ENCODE results near the gene BEND5. TPM values are rescaled to one million over a fixed set of nuclear protein-coding genes. Genes with fewer than 3 reads are reported as not detected.

Gene BEND5
- total and polyA plus RNA-seq, 2 of the 8 experiments (the other 6 are each of a cell fraction or from before 2014, with no cell fraction given) = 3.8 to 7.5 TPM

DNA sequence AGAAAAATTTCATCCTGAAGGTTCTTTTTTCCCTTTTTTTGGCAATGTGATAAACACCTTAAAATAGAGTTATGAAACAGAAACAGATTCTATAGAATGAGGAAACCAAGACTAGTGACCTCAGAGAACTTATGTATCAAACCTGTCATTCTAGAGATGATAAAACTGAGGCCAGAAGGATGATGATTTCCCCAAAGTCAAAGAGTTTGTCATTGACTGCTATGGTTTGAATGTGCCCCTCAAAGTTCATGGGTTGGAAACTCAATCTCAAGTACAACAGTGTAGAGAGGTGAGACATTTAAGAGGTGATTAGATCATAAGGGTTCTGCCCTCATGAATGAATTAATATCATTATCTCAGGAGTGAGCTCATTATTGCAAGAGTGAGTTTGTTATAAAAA is 13.7 kb upstream of the BEND5 start:
- no peak overlapping the region for H2AFZ ChIP-seq (ENCODE audit: low read length)
- H3K4me3 ChIP-seq (ENCODE audit: extremely low read depth in 1 of 4, insufficient read depth in 2 of 4, low read depth in 3 of 4, low read length in 4 of 4) = no peak overlapping the region
- H3K14ac ChIP-seq (ENCODE audit: insufficient read length) = no peak overlapping the region
- no peaks in the 10 kb centered on the region; a peak in 1 of 7 replicates for H3K4me1 ChIP-seq (replicated peaks in 1 of 4; ENCODE audit: control insufficient read depth in 3 of 4, insufficient read depth in 4 of 4, low read length in 3 of 4)
- no peak overlapping the region for H2BK5ac ChIP-seq (ENCODE audit: low read depth, low read length)
- H3K79me1 ChIP-seq (ENCODE audit: low read depth, low read length) = no peaks in the 10 kb centered on the region; the same call in 1 of the 2 replicates
- no peak overlapping the region for H4K8ac ChIP-seq (ENCODE audit: extremely low read depth, insufficient read depth, low read length)
- ChIA-PET CTCF (ENCODE audit: partially characterized antibody) (interaction anchor here (1.2 to 2.0 kb wide), 2 partner anchors 11 to 113 kb away, joined by 3 to 6 read pairs; no protein-coding TSS in a partner anchor), POLR2A (ENCODE audit: partially characterized antibody) (no interaction called here)
- H2BK20ac ChIP-seq (ENCODE audit: low read length) = no peak overlapping the region
- no peak overlapping the region for H3K4me2 ChIP-seq (ENCODE audit: insufficient read depth in 1 of 2, low read depth in 2 of 2, low read length in 2 of 2)
- no peak overlapping the region for H3K27ac ChIP-seq (ENCODE audit: low read depth, low read length)
- DNase-seq (ENCODE audit: low read depth in 1 of 2, low spot score in 2 of 2) (no peak), FAIRE-seq (no peak)
- no peak overlapping the region for H2BK12ac ChIP-seq (ENCODE audit: low read depth, low read length)
- H4K20me1 ChIP-seq (replicated peaks in 1 of 2; ENCODE audit: control insufficient read depth in 1 of 2, insufficient read depth in 2 of 2, low read length in 2 of 2) = no peaks in the 10 kb centered on the region
- TF ChIP-seq RAD21 (IDR thresholded peaks at IDR 0.05 in 1 of 2, conservative IDR thresholded peaks at IDR 0.05 in 1 of 2; ENCODE audit: low read depth in 2 of 2, low read length in 2 of 2) (no peak), RNF2 (IDR thresholded peaks at IDR 0.05; ENCODE audit: borderline replicate concordance, low read depth, low read length, missing control alignments, poor library complexity, severe bottlenecking) (no peak), TAF7 (optimal IDR thresholded peaks at IDR 0.05; ENCODE audit: borderline replicate concordance, low read depth, low read length) (no peak), CHD2 (IDR thresholded peaks at IDR 0.05; ENCODE audit: low read length) (no peak), SP4 (IDR thresholded peaks at IDR 0.05; ENCODE audit: low read length) (no peak), CREB1 (IDR thresholded peaks at IDR 0.05) (no peak), TBP (IDR thresholded peaks at IDR 0.05; ENCODE audit: low read depth, low read length) (no peak), POLR2A (IDR thresholded peaks at IDR 0.05; ENCODE audit: control extremely low read depth in 1 of 2, low read depth in 2 of 2, low read length in 2 of 2) (no peak), BCL11A (IDR thresholded peaks at IDR 0.05; ENCODE audit: low read depth in 2 of 2, low read length in 2 of 2) (no peak), KDM4A (IDR thresholded peaks at IDR 0.05; ENCODE audit: low read depth, low read length, severe bottlenecking) (no peak), ATF3 (IDR thresholded peaks at IDR 0.05; ENCODE audit: insufficient read depth, low read depth, low read length) (no peak), YY1 (IDR thresholded peaks at IDR 0.05; ENCODE audit: low read depth, low read length) (no peak), CEBPB (IDR thresholded peaks at IDR 0.05; ENCODE audit: low read depth, low read length) (no peak)
- TF ChIP-seq, protein P1, sequence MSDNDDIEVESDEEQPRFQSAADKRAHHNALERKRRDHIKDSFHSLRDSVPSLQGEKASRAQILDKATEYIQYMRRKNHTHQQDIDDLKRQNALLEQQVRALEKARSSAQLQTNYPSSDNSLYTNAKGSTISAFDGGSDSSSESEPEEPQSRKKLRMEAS (IDR thresholded peaks at IDR 0.05) = no peak
- no peaks in the 10 kb centered on the region for H3K79me2 ChIP-seq (ENCODE audit: control insufficient read depth in 1 of 2, insufficient read depth in 2 of 2, low read length in 2 of 2)
- no peak overlapping the region for H2BK120ac ChIP-seq (replicated peaks; ENCODE audit: low read depth, low read length)
- H2BK15ac ChIP-seq (ENCODE audit: low read length) = no peak overlapping the region
- H3K23ac ChIP-seq (ENCODE audit: insufficient read length) = no peak overlapping the region
- H3K9ac ChIP-seq (replicated peaks in 1 of 4; ENCODE audit: extremely low read depth in 1 of 4, low read depth in 3 of 4, low read length in 3 of 4) = no peak overlapping the region
- no peak overlapping the region for H4K91ac ChIP-seq (replicated peaks; ENCODE audit: insufficient read length, low read length)
- H3K36me3 ChIP-seq (ENCODE audit: control insufficient read depth in 2 of 4, insufficient read depth in 4 of 4, low read length in 3 of 4) = no peaks in the 10 kb centered on the region
- H3K18ac ChIP-seq (ENCODE audit: extremely low read depth, low read length) = no peak overlapping the region
- H3K4ac ChIP-seq (replicated peaks; ENCODE audit: insufficient read length, low read depth, low read length) = no peak overlapping the region
- no peaks in the 10 kb centered on the region for H3K23me2 ChIP-seq (ENCODE audit: low read depth, low read length)
- H2AK5ac ChIP-seq (ENCODE audit: low read depth, low read length) = no peak overlapping the region
- H3K56ac ChIP-seq (replicated peaks; ENCODE audit: insufficient read length, low read depth, low read length) = no peak overlapping the region
- no peak overlapping the region for H4K5ac ChIP-seq (ENCODE audit: insufficient read length, low read depth, low read length)
- no peaks in the 10 kb centered on the region for H3K27me3 ChIP-seq (replicated peaks in 1 of 4; ENCODE audit: control insufficient read depth in 3 of 4, extremely low read depth in 1 of 4, insufficient read depth in 3 of 4, low read length in 3 of 4)
- H3K9me3 ChIP-seq (ENCODE audit: insufficient read depth in 2 of 2, low read depth in 1 of 2, low read length in 1 of 2) = no peaks in the 10 kb centered on the region

Data from H1 (cell line).